ENCODE results near the gene RP2.

Gene RP2

GRCh38 chrX:46898207-46898606, 61.4 kb downstream of the RP2 start:
- H3K4me3 ChIP-seq (ENCODE audit: low read length) = no peak overlapping the region
- no peak for DNase-seq (ENCODE audit: low read depth)
- TF ChIP-seq CTCF (conservative IDR thresholded peaks at IDR 0.05; ENCODE audit: low read length) = no peak

- DNase-seq (ENCODE audit: low read depth) = peak; percentile 59
- TF ChIP-seq CTCF (conservative IDR thresholded peaks at IDR 0.05; ENCODE audit: low read length) = no peak; the same call in none of the 2 replicates
- peak overlapping the region; percentile 69 for H3K4me3 ChIP-seq (ENCODE audit: low read length)
Observed at GRCh38 chrX:46903458-46904242, 66.8 kb downstream of the RP2 start.

- no peak overlapping the region for H3K4me3 ChIP-seq (ENCODE audit: low read length)
- no peak for DNase-seq (ENCODE audit: low read depth)
- TF ChIP-seq CTCF (conservative IDR thresholded peaks at IDR 0.05; ENCODE audit: low read length) = no peak
Observed at GRCh38 chrX:46904626-46905025, 67.8 kb downstream of the RP2 start.

- no peak for DNase-seq (ENCODE audit: low read depth)
Observed at GRCh38 chrX:46910415-46910814, 73.6 kb downstream of the RP2 start.

GRCh38 chrX:46912098-46912602, 75.3 kb downstream of the RP2 start, which contains the start of gene JADE3:
JADE3 (plus strand) TSS chrX:46912421; CDS start chrX:46984895, 72,474 bp downstream.
- DNase-seq (ENCODE audit: low read depth) = peak; percentile 69
- no peak for TF ChIP-seq CTCF (conservative IDR thresholded peaks at IDR 0.05; ENCODE audit: low read length)

More at GRCh38 chrX:46910415-46910814, 73.6 kb downstream of the RP2 start:
- no peak for TF ChIP-seq CTCF (conservative IDR thresholded peaks at IDR 0.05; ENCODE audit: low read length)
- H3K4me3 ChIP-seq (ENCODE audit: low read length) = no peak overlapping the region

GRCh38 chrX:46912603-46913491, 76.0 kb downstream of the RP2 start:
- DNase-seq (ENCODE audit: low read depth) = peak; percentile 24
- H3K4me3 ChIP-seq (ENCODE audit: low read length) = peak overlapping the region; percentile 63
- peak; percentile 37 for TF ChIP-seq CTCF (conservative IDR thresholded peaks at IDR 0.05; ENCODE audit: low read length)

More at GRCh38 chrX:46912098-46912602, 75.3 kb downstream of the RP2 start, which contains the start of gene JADE3:
- peak within 1 kb of the TSS; percentile 63 for H3K4me3 ChIP-seq (ENCODE audit: low read length)

Data from AG10803 (cell line).